MM.1S (cell line): ENCODE data around the gene KDM4B.

ENCODE experiments used
- DNase-seq: peaks from one replicate; pipeline ENCODE4 v3.0.0-alpha.2; 2015
- H2AFZ ChIP-seq: fragments of 300-600 bp; sonication (generic); 2 replicates; pipeline ENCODE4 v1.6.0; 2016; ENCODE audit warnings: antibody characterized with exemption, low read length
- H3F3A ChIP-seq: fragments of 300-600 bp; sonication (generic); 2 replicates; pipeline ENCODE4 v1.6.1; 2016; ENCODE audit warnings: mild to moderate bottlenecking, antibody characterized with exemption, low read length, moderate library complexity, mixed read lengths; ENCODE audit not compliant: insufficient read depth
- H3K27ac ChIP-seq: fragments of 300-600 bp; sonication (generic); 2 replicates; pipeline ENCODE4 v1.5.1; 2016; ENCODE audit warnings: mild to moderate bottlenecking, low read length
- H3K27me3 ChIP-seq: fragments of 300-600 bp; sonication (generic); replicated peaks from 2 replicates; pipeline ENCODE4 v1.6.0; 2016; ENCODE audit warnings: low read length; ENCODE audit not compliant: insufficient read depth
- H3K36me3 ChIP-seq: fragments of 300-600 bp; sonication (generic); replicated peaks from 2 replicates; pipeline ENCODE4 v1.6.1; 2016; ENCODE audit warnings: mild to moderate bottlenecking, low read length, mixed read lengths; ENCODE audit not compliant: insufficient read depth
- H3K4me1 ChIP-seq: fragments of 300-600 bp; sonication (generic); 2 replicates; pipeline ENCODE4 v1.6.1; 2016; ENCODE audit warnings: low read length, mixed read lengths
- H3K4me2 ChIP-seq: fragments of 300-600 bp; sonication (generic); 2 replicates; pipeline ENCODE4 v1.6.0; 2016; ENCODE audit warnings: low read depth, low read length
- H3K4me3 ChIP-seq: fragments of 300-600 bp; sonication (generic); 2 replicates; pipeline ENCODE4 v1.5.1; 2016; ENCODE audit warnings: low read length, mixed read lengths
- H3K79me2 ChIP-seq: fragments of 300-600 bp; sonication (generic); 2 replicates; pipeline ENCODE4 v1.6.1; 2016; ENCODE audit warnings: mixed run types, low read length, mixed read lengths
- H3K9ac ChIP-seq: fragments of 300-600 bp; sonication (generic); 2 replicates; pipeline ENCODE4 v1.6.1; 2016; ENCODE audit warnings: low read length, mixed read lengths
- H3K9me2 ChIP-seq: fragments of 300-600 bp; sonication (generic); replicated peaks from 2 replicates; pipeline ENCODE4 v1.6.1; 2016; ENCODE audit warnings: mild to moderate bottlenecking, low read length, mixed read lengths; ENCODE audit not compliant: insufficient read depth
- H3K9me3 ChIP-seq: fragments of 300-600 bp; sonication (generic); replicated peaks from 2 replicates; pipeline ENCODE4 v1.6.1; 2016; ENCODE audit warnings: mild to moderate bottlenecking, low read length, mixed read lengths; ENCODE audit not compliant: insufficient read depth
- H4K20me1 ChIP-seq: fragments of 300-600 bp; sonication (generic); 2 replicates; pipeline ENCODE4 v1.6.1; 2016; ENCODE audit warnings: mild to moderate bottlenecking, low read length, moderate library complexity, mixed read lengths; ENCODE audit not compliant: insufficient read depth
- EZH2 ChIP-seq: fragments of 300-600 bp; sonication (generic); optimal IDR thresholded peaks from 2 replicates; pipeline ENCODE3; 2017; ENCODE audit warnings: low read depth, mild to moderate bottlenecking, antibody characterized with exemption, low read length, mixed read lengths
- EZH2phosphoT487 ChIP-seq: fragments of 300-600 bp; sonication (generic); IDR thresholded peaks from 2 replicates; pipeline ENCODE4 v1.6.1; 2018; ENCODE audit warnings: antibody characterized with exemption, low read length
- TF ChIP-seq, protein P1 (sequence below): fragments of 300-600 bp; sonication (generic); IDR thresholded peaks from 2 replicates; pipeline ENCODE4 v1.5.1; 2016; ENCODE audit warnings: antibody characterized with exemption, low read length, mixed read lengths

The KDM4B gene

DNA sequence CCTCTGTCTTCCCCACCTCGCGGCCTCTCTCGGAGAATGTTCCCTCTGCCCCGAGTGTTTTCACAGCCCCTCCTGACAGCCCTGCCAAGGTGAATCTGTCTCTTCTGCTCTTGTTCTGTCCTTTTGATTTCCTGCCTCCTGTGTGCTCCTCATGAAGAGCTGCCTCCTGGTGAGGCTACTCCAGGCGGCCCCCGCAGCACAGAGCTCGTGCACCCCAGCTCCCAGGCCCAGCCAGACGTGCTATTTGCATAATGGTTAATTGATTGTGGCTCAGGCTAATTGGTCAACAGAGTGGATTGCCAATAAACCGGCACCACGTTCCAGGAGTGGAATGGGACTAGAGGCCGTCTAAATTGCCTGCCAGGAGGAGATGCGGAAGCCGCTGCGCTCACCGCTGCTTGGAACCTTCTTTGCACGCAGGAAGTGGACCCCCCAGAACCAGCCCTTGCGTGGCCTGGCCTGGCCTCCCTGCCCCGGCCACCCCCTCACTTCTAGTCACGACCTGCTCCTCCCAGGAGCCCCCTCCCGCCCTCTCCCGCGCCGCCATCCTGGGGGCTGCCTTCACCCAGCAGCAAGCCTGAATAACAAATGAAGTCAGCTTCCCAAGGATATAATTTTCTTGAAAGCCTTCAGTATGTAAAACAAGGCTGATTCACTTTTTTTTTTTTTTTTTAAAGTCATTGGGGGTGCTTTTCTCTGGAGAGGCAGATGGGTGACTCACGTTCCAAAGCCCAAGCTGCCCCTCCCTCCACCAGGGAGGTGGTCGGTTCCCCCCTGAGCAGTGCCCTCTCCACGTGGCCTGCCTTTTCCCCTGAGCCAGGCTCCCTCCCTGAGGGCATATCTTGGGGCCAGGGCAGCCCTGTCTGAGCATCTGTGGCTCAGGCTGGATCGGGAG, 144.0 kb downstream of the KDM4B start:
- H3K27ac ChIP-seq = no peak overlapping the region
- no peak overlapping the region for H3K4me3 ChIP-seq
- DNase-seq = no peak
- H2AFZ ChIP-seq = no peak overlapping the region
- no peaks in the 10 kb centered on the region for H3K9me3 ChIP-seq
- no peaks in the 10 kb centered on the region for H4K20me1 ChIP-seq
- no peaks in the 10 kb centered on the region for H3K4me1 ChIP-seq
- no peak overlapping the region for H3K4me2 ChIP-seq
- H3K79me2 ChIP-seq = no peaks in the 10 kb centered on the region
- H3K27me3 ChIP-seq = no peaks in the 10 kb centered on the region
- no peaks in the 10 kb centered on the region for H3K9me2 ChIP-seq
- H3K9ac ChIP-seq = no peak overlapping the region
- no peak for TF ChIP-seq EZH2phosphoT487
- TF ChIP-seq, protein P1, sequence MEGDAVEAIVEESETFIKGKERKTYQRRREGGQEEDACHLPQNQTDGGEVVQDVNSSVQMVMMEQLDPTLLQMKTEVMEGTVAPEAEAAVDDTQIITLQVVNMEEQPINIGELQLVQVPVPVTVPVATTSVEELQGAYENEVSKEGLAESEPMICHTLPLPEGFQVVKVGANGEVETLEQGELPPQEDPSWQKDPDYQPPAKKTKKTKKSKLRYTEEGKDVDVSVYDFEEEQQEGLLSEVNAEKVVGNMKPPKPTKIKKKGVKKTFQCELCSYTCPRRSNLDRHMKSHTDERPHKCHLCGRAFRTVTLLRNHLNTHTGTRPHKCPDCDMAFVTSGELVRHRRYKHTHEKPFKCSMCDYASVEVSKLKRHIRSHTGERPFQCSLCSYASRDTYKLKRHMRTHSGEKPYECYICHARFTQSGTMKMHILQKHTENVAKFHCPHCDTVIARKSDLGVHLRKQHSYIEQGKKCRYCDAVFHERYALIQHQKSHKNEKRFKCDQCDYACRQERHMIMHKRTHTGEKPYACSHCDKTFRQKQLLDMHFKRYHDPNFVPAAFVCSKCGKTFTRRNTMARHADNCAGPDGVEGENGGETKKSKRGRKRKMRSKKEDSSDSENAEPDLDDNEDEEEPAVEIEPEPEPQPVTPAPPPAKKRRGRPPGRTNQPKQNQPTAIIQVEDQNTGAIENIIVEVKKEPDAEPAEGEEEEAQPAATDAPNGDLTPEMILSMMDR = no peak
- no peak for TF ChIP-seq EZH2
- H3K36me3 ChIP-seq = no peaks in the 10 kb centered on the region
- H3F3A ChIP-seq = no peaks in the 10 kb centered on the region

DNA sequence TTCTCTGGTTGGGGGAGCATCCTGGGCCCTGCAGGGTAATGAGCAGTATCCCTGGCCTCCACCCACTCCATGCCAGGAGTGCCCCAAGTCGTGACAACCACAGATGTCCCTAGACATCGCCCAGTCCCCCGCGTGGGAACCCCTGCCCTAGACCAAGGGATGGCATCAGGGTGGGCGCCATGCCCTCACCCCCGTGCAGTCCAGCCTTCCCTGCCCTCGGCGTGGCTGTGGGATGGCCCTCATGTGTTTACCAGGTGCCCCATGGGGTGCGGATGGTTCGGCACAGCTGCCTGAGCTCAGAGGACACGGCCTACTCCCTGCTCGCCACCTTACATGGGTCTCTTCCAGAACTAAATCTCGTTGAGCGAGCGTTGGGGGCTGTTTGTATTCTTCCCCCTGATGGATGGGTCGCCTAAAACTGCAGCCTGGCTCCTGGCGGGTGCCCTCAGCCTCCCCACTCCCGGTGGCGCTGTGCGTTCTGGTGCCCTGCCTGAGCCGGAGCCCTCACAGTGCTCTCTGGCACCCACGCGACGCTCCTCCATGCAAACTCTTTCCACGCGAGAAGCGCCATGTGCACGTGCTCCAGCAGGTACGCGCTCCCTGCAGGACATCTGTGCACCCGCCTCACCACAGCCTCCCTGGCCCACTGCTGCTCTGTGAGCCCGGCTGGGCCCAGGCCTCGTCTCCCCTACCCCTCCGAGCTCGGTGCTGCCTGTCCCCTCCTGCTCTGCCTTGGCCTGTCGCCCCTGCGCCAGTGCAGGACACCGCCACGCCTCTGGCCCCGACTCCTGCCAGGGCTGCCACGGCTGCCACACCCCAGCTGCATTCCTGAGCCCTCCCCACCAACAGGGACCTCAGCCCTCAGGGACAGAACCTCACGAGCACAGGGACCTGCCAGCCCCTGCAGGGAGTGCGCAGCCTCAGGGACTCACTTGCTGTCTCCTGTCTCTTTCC, 145.0 kb downstream of the KDM4B start:
- TF ChIP-seq EZH2 (no peak), EZH2phosphoT487 (no peak)
- TF ChIP-seq, protein P1 = no peak
- Histone ChIP-seq H3F3A (no peaks in the 10 kb centered on the region), H3K79me2 (no peaks in the 10 kb centered on the region), H3K9me3 (no peaks in the 10 kb centered on the region), H3K4me1 (no peaks in the 10 kb centered on the region), H3K9me2 (no peaks in the 10 kb centered on the region), H3K4me3 (no peak overlapping the region), H3K4me2 (no peak overlapping the region), H3K36me3 (no peaks in the 10 kb centered on the region), H4K20me1 (no peaks in the 10 kb centered on the region), H3K9ac (no peak overlapping the region), H3K27me3 (no peaks in the 10 kb centered on the region), H2AFZ (no peak overlapping the region), H3K27ac (no peak overlapping the region)
- no peak for DNase-seq

DNA sequence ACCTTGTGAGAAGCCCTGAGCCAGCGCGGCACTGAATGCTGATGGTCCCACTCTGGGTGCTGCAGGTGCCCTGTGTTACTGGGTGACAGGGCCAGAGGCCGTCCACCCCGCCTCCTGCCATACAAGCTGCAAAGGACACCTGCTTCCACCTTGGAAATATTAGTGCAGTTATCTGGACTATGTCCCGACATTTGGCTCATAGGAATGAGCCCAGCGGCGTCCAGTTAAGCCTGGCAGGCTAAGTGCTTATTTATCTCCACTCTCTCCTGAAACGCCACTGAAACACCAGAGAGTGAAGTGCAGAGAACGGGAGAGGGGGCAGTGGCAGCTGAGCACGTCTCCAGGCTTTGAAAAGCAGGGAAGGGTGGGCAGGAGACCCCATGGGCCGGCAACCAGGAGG, 145.8 kb downstream of the KDM4B start:
- H3K4me1 ChIP-seq = no peaks in the 10 kb centered on the region
- H3K27me3 ChIP-seq = no peaks in the 10 kb centered on the region
- H3K9ac ChIP-seq = no peak overlapping the region
- no peaks in the 10 kb centered on the region for H3F3A ChIP-seq
- no peaks in the 10 kb centered on the region for H3K36me3 ChIP-seq
- no peaks in the 10 kb centered on the region for H3K79me2 ChIP-seq
- no peak overlapping the region for H3K4me3 ChIP-seq
- H3K27ac ChIP-seq = no peak overlapping the region
- no peaks in the 10 kb centered on the region for H3K9me2 ChIP-seq
- no peak overlapping the region for H2AFZ ChIP-seq
- TF ChIP-seq EZH2 = no peak
- H3K9me3 ChIP-seq = no peaks in the 10 kb centered on the region
- H4K20me1 ChIP-seq = no peaks in the 10 kb centered on the region
- H3K4me2 ChIP-seq = no peak overlapping the region
- no peak for DNase-seq
